H9 (cell line): ENCODE measurements around the gene DNAH1. TPM values are rescaled to one million over a fixed set of nuclear protein-coding genes. Genes with fewer than 3 reads are reported as not detected.

Source experiments
- DNase-seq: peaks from one replicate; pipeline ENCODE4 v3.0.0-alpha.2; 2017
- H2AFZ ChIP-seq: one replicate; pipeline ENCODE4 v1.6.1; 2013; ENCODE audit warnings: mild to moderate bottlenecking, low read length, control low read depth, moderate library complexity
- H2AK5ac ChIP-seq: 2 replicates; pipeline ENCODE4 v1.6.1; 2013; ENCODE audit warnings: low read length, control low read depth, mixed read lengths; ENCODE audit not compliant: insufficient read length
- H2BK120ac ChIP-seq: one replicate; pipeline ENCODE4 v1.6.1; 2013; ENCODE audit warnings: low read depth, mild to moderate bottlenecking, low read length, control low read depth, inconsistent platforms; ENCODE audit not compliant: poor library complexity, severe bottlenecking
- H2BK12ac ChIP-seq: 2 replicates; pipeline ENCODE4 v1.6.1; 2013; ENCODE audit warnings: low read length, control low read depth, mixed read lengths, low read depth; ENCODE audit not compliant: insufficient read length
- H2BK15ac ChIP-seq: 2 replicates; pipeline ENCODE4 v1.6.1; 2013; ENCODE audit warnings: low read depth, low read length, control low read depth
- H2BK20ac ChIP-seq: one replicate; pipeline ENCODE4 v1.6.1; 2013; ENCODE audit warnings: low read depth, mild to moderate bottlenecking, low read length, control low read depth, inconsistent platforms; ENCODE audit not compliant: poor library complexity, severe bottlenecking
- H2BK5ac ChIP-seq: 2 replicates; pipeline ENCODE4 v1.6.1; 2013; ENCODE audit warnings: low read length, control low read depth, mixed read lengths; ENCODE audit not compliant: insufficient read length
- H3K14ac ChIP-seq: 2 replicates; pipeline ENCODE4 v1.6.1; 2013; ENCODE audit warnings: low read length, control low read depth; ENCODE audit not compliant: insufficient read depth
- H3K18ac ChIP-seq: 2 replicates; pipeline ENCODE4 v1.6.1; 2013; ENCODE audit warnings: low read depth, mild to moderate bottlenecking, mixed read lengths, low read length, control low read depth; ENCODE audit not compliant: insufficient read length
- H3K23ac ChIP-seq: 2 replicates; pipeline ENCODE4 v1.6.1; 2013; ENCODE audit warnings: low read length, control low read depth, mixed read lengths, low read depth; ENCODE audit not compliant: insufficient read length
- H3K23me2 ChIP-seq: 2 replicates; pipeline ENCODE4 v1.6.1; 2013; ENCODE audit warnings: low read depth, mild to moderate bottlenecking, mixed read lengths, low read length, control low read depth; ENCODE audit not compliant: insufficient read length, poor library complexity, severe bottlenecking
- H3K27ac ChIP-seq: 2 replicates; pipeline ENCODE4 v1.5.1; 2013; ENCODE audit warnings: low read length, control low read depth, mixed read lengths, low read depth; ENCODE audit not compliant: insufficient read length
- H3K27me3 ChIP-seq: 2 replicates; pipeline ENCODE4 v1.6.1; 2013; ENCODE audit warnings: low read length, control low read depth, inconsistent platforms; ENCODE audit not compliant: insufficient read depth
- H3K4ac ChIP-seq: 2 replicates; pipeline ENCODE4 v1.6.1; 2013; ENCODE audit warnings: low read depth, mild to moderate bottlenecking, control low read depth, inconsistent platforms, low read length, moderate library complexity
- H3K4me1 ChIP-seq: 2 replicates; pipeline ENCODE4 v1.6.1; 2013; ENCODE audit warnings: low read length, control low read depth, inconsistent platforms; ENCODE audit not compliant: insufficient read depth
- H3K4me2 ChIP-seq: 2 replicates; pipeline ENCODE4 v1.6.1; 2013; ENCODE audit warnings: low read length, control low read depth, mixed read lengths; ENCODE audit not compliant: insufficient read length, insufficient read depth
- H3K56ac ChIP-seq: 2 replicates; pipeline ENCODE4 v1.6.1; 2013; ENCODE audit warnings: low read depth, mild to moderate bottlenecking, mixed read lengths, low read length, control low read depth; ENCODE audit not compliant: insufficient read length
- H3K79me1 ChIP-seq: 2 replicates; pipeline ENCODE4 v1.6.1; 2013; ENCODE audit warnings: low read depth, mild to moderate bottlenecking, moderate library complexity, low read length, control low read depth, inconsistent platforms; ENCODE audit not compliant: insufficient read depth, poor library complexity, severe bottlenecking
- H3K79me2 ChIP-seq: 2 replicates; pipeline ENCODE4 v1.6.1; 2013; ENCODE audit warnings: low read length, control low read depth, inconsistent platforms; ENCODE audit not compliant: insufficient read depth
- H3K9ac ChIP-seq: 2 replicates; pipeline ENCODE4 v1.6.1; 2013; ENCODE audit warnings: low read length, control low read depth, mixed read lengths; ENCODE audit not compliant: insufficient read length; ENCODE audit errors: extremely low read depth
- H3K9me3 ChIP-seq: one replicate; pipeline ENCODE4 v1.6.1; 2013; ENCODE audit warnings: low read depth, low read length, inconsistent platforms; ENCODE audit not compliant: control insufficient read depth
- H3T11ph ChIP-seq: one replicate; pipeline ENCODE4 v1.6.1; 2013; ENCODE audit warnings: mild to moderate bottlenecking, low read length, control low read depth, inconsistent platforms
- H4K20me1 ChIP-seq: one replicate; pipeline ENCODE4 v1.6.1; 2013; ENCODE audit not compliant: control insufficient read depth, insufficient read length, insufficient read depth
- H4K5ac ChIP-seq: 2 replicates; pipeline ENCODE4 v1.6.1; 2013; ENCODE audit warnings: low read depth, mild to moderate bottlenecking, mixed read lengths, low read length, control low read depth; ENCODE audit not compliant: insufficient read length
- H4K8ac ChIP-seq: replicated peaks from 2 replicates; pipeline ENCODE4 v1.6.1; 2013; ENCODE audit warnings: low read length, control low read depth, mixed read lengths, low read depth; ENCODE audit not compliant: insufficient read length
- H4K91ac ChIP-seq: 2 replicates; pipeline ENCODE4 v1.6.1; 2013; ENCODE audit warnings: low read depth, mild to moderate bottlenecking, moderate library complexity, mixed read lengths, low read length, control low read depth; ENCODE audit not compliant: insufficient read length
- H3K27ac Mint-ChIP-seq, 3 experiments: 2 replicates in 2 of 3; 3 replicates in 1 of 3; pipeline ENCODE4 v1.8.0; 2020 to 2021; ENCODE audit warnings: mixed read lengths in 3 of 3, mild to moderate bottlenecking in 1 of 3, moderate library complexity in 1 of 3
- H3K27me3 Mint-ChIP-seq: 2 replicates; pipeline ENCODE4 v1.8.0; 2021; ENCODE audit warnings: low read depth, mild to moderate bottlenecking, moderate library complexity, mixed read lengths
- H3K36me3 Mint-ChIP-seq, 3 experiments: 2 replicates in 2 of 3; 3 replicates in 1 of 3; pipeline ENCODE4 v1.8.0; 2020 to 2021; ENCODE audit warnings: low read depth in 3 of 3, mixed read lengths in 3 of 3; ENCODE audit not compliant: insufficient read depth in 1 of 3
- H3K4me1 Mint-ChIP-seq, 2 experiments: 2 replicates each; pipeline ENCODE4 v1.8.0; 2020; ENCODE audit warnings: mixed read lengths in 2 of 2
- H3K4me3 Mint-ChIP-seq, 2 experiments: 2 replicates in 1 of 2; 3 replicates in 1 of 2; pipeline ENCODE4 v1.8.0; 2020 to 2021; ENCODE audit warnings: mild to moderate bottlenecking in 2 of 2, mixed read lengths in 2 of 2, moderate library complexity in 1 of 2
- H3K9me3 Mint-ChIP-seq, 2 experiments: 2 replicates in 1 of 2; 3 replicates in 1 of 2; pipeline ENCODE4 v1.8.0; 2020; ENCODE audit warnings: mild to moderate bottlenecking in 2 of 2, mixed read lengths in 2 of 2, moderate library complexity in 1 of 2
- WGBS: extraction: QIAGEN DNeasy Blood & Tissue Kit; methylation state at CpG from one replicate; pipeline ENCODE4 v1.1.7; 2013; ENCODE audit warnings: missing lambda C conversion rate, low lambda C conversion rate, mixed read lengths; ENCODE audit not compliant: insufficient read length; ENCODE audit errors: extremely low coverage; 5-methylcytosine and 5-hydroxymethylcytosine counted together
- total RNA-seq: library from RNA; stranded (reverse); gene quantifications from 2 replicates; pipeline ENCODE4 v1.2.1, GENCODE V29; 2021
- TF ChIP-seq, protein P1 (sequence below): fragments of 200-600 bp; sonication (generic); conservative IDR thresholded peaks from 3 replicates; pipeline ENCODE4 v1.8.0; 2021; ENCODE audit warnings: antibody characterized with exemption, mild to moderate bottlenecking

Gene DNAH1
- total RNA-seq, 1 experiment from 2014 or later = 2.0 TPM

DNA sequence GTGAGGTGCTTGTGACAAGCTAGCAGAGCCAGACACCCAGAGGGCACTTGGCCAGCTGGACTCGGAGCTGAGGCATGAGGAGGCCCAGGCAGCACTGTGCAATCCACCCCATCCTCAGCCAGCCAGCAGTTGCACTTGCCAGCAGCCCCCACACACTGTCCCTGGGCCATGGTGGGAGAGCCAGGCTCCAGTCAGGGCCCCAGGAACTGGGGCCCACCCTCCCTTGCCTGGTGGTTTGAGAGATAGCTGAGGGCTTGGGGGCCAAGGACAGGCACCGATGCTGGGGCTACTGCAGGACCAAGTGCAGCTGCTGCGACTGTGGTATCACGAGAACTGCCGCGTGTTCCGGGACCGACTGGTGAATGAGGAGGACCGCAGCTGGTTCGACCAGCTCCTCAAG lies 63.5 kb downstream of the DNAH1 start:
- H2BK120ac ChIP-seq = no peak overlapping the region

More for the DNA sequence above, 63.5 kb downstream of the DNAH1 start:
- Histone ChIP-seq H3K4me1 (no peaks in the 10 kb centered on the region), H2BK15ac (no peak overlapping the region), H4K5ac (no peak overlapping the region), H3T11ph (no peak overlapping the region), H3K14ac (no peak overlapping the region; the same call in 1 of the 2 replicates), H3K27me3 (no peaks in the 10 kb centered on the region), H3K79me1 (no peaks in the 10 kb centered on the region), H3K9me3 (no peaks in the 10 kb centered on the region), H3K4me2 (no peak overlapping the region), H2AK5ac (no peak overlapping the region), H2BK12ac (no peak overlapping the region), H3K27ac (no peak overlapping the region), H3K18ac (no peak overlapping the region), H4K8ac (no peak overlapping the region), H4K20me1 (no peaks in the 10 kb centered on the region), H2BK5ac (no peak overlapping the region), H3K56ac (no peak overlapping the region), H3K4ac (no peak overlapping the region), H3K79me2 (no peaks in the 10 kb centered on the region), H3K9ac (no peak overlapping the region), H3K23ac (no peak overlapping the region), H2BK20ac (no peak overlapping the region), H2AFZ (no peak overlapping the region), H3K23me2 (no peaks in the 10 kb centered on the region), H4K91ac (no peak overlapping the region)
- WGBS = no CpG with 5 or more reads among the region's 10 CpGs
- Mint-ChIP-seq H3K27ac (no peak overlapping the region; a peak in 1 of 7 replicates), H3K36me3 (no peaks in the 10 kb centered on the region), H3K27me3 (peaks cover 26% of the 10 kb centered on the region), H3K4me3 (no peak overlapping the region), H3K4me1 (peaks cover under 1 to 3% of the 10 kb centered on the region in 2 experiments; a peak in 2 of 4 replicates), H3K9me3 (no peaks in the 10 kb centered on the region)
- DNase-seq = no peak
- TF ChIP-seq, protein P1, sequence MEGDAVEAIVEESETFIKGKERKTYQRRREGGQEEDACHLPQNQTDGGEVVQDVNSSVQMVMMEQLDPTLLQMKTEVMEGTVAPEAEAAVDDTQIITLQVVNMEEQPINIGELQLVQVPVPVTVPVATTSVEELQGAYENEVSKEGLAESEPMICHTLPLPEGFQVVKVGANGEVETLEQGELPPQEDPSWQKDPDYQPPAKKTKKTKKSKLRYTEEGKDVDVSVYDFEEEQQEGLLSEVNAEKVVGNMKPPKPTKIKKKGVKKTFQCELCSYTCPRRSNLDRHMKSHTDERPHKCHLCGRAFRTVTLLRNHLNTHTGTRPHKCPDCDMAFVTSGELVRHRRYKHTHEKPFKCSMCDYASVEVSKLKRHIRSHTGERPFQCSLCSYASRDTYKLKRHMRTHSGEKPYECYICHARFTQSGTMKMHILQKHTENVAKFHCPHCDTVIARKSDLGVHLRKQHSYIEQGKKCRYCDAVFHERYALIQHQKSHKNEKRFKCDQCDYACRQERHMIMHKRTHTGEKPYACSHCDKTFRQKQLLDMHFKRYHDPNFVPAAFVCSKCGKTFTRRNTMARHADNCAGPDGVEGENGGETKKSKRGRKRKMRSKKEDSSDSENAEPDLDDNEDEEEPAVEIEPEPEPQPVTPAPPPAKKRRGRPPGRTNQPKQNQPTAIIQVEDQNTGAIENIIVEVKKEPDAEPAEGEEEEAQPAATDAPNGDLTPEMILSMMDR = no peak
